ENCODE measurements around the gene LST1. TPM values are rescaled to one million over a fixed set of nuclear protein-coding genes. Genes with fewer than 3 reads are reported as not detected.

LST1 gene
- total RNA-seq, 1 donor from 2014 or later: 68.1 TPM

GRCh38 chr6:31614684-31615578 lies 28.9 kb downstream of the LST1 start, which contains the start of gene AIF1:
AIF1 (plus strand) TSS chr6:31615234; CDS start chr6:31615330, 96 bp downstream.
- H3K36me3 ChIP-seq: no peaks in the 10 kb centered on the region
- peak within 1 kb of the TSS; percentile 33 for H3K4me3 ChIP-seq
- intact Hi-C loops (cut with DNase I): no loop called here
- peaks cover 5% of the 10 kb centered on the region for H3K4me1 ChIP-seq
- ATAC-seq (peak; percentile 70), DNase-seq (no peak)
- no peaks in the 10 kb centered on the region for H3K27me3 ChIP-seq
- H3K27ac ChIP-seq: peak within 1 kb of the TSS; percentile 51
- no peaks in the 10 kb centered on the region for H3K9me3 ChIP-seq
- TF ChIP-seq CTCF (IDR thresholded peaks at IDR 0.05): no peak

- TF ChIP-seq CTCF (IDR thresholded peaks at IDR 0.05): no peak
- Histone ChIP-seq H3K27ac (peak overlapping the region; percentile 51), H3K4me1 (peaks cover 5% of the 10 kb centered on the region), H3K4me3 (peak overlapping the region; percentile 33), H3K27me3 (no peaks in the 10 kb centered on the region), H3K9me3 (no peaks in the 10 kb centered on the region), H3K36me3 (no peaks in the 10 kb centered on the region)
- ATAC-seq (no peak), DNase-seq (no peak)
- intact Hi-C loops (cut with DNase I): no loop called here
Observed at GRCh38 chr6:31615748-31616147, 29.7 kb downstream of the LST1 start.

GRCh38 chr6:31617010-31617409 lies 30.9 kb downstream of the LST1 start:
- intact Hi-C loops (cut with DNase I): no loop called here
- no peak overlapping the region for H3K27ac ChIP-seq
- DNase-seq (no peak), ATAC-seq (no peak)
- H3K4me3 ChIP-seq: no peak overlapping the region
- no peaks in the 10 kb centered on the region for H3K9me3 ChIP-seq
- no peaks in the 10 kb centered on the region for H3K27me3 ChIP-seq
- no peak for TF ChIP-seq CTCF (IDR thresholded peaks at IDR 0.05)
- no peaks in the 10 kb centered on the region for H3K36me3 ChIP-seq
- H3K4me1 ChIP-seq: peaks cover 12% of the 10 kb centered on the region

GRCh38 chr6:31619805-31620585 lies 33.9 kb downstream of the LST1 start:
- peaks cover 21% of the 10 kb centered on the region for H3K4me1 ChIP-seq
- no peaks in the 10 kb centered on the region for H3K9me3 ChIP-seq
- H3K4me3 ChIP-seq: peak overlapping the region; percentile 76
- H3K36me3 ChIP-seq: peaks cover 18% of the 10 kb centered on the region
- intact Hi-C loops (cut with DNase I): no loop called here
- ATAC-seq (peak; percentile 93), DNase-seq (peak; percentile 99)
- no peaks in the 10 kb centered on the region for H3K27me3 ChIP-seq
- TF ChIP-seq CTCF (IDR thresholded peaks at IDR 0.05): no peak
- peak overlapping the region; percentile 97 for H3K27ac ChIP-seq

- H3K36me3 ChIP-seq: peaks cover 26% of the 10 kb centered on the region
- H3K4me3 ChIP-seq: peak within 1 kb of the TSS; percentile 76
- intact Hi-C loops (cut with DNase I): no loop called here
- no peak for TF ChIP-seq CTCF (IDR thresholded peaks at IDR 0.05)
- ATAC-seq (peak; percentile 93), DNase-seq (peak; percentile 96)
- H3K4me1 ChIP-seq: peaks cover 21% of the 10 kb centered on the region
- peak within 1 kb of the TSS; percentile 97 for H3K27ac ChIP-seq
- H3K27me3 ChIP-seq: no peaks in the 10 kb centered on the region
- no peaks in the 10 kb centered on the region for H3K9me3 ChIP-seq
Observed at GRCh38 chr6:31620586-31621319, 34.7 kb downstream of the LST1 start, which contains the start of gene PRRC2A. PRRC2A (plus strand) TSS chr6:31620715; CDS start chr6:31622790, 2,075 bp downstream.

All from upper lobe of right lung (tissue), 1 donor.